Measurements from ENCODE around the gene EFNA1. TPM values are rescaled to one million over a fixed set of nuclear protein-coding genes. Genes with fewer than 3 reads are reported as not detected.
A peak's percentile ranks its signal among the peaks of the same experiment; 100 is the strongest.

The EFNA1 gene
- total and polyA plus RNA-seq, 2 of the 13 experiments (the other 11 are each of a cell fraction or from before 2014, with no cell fraction given): 81.8 to 874 TPM

DNA sequence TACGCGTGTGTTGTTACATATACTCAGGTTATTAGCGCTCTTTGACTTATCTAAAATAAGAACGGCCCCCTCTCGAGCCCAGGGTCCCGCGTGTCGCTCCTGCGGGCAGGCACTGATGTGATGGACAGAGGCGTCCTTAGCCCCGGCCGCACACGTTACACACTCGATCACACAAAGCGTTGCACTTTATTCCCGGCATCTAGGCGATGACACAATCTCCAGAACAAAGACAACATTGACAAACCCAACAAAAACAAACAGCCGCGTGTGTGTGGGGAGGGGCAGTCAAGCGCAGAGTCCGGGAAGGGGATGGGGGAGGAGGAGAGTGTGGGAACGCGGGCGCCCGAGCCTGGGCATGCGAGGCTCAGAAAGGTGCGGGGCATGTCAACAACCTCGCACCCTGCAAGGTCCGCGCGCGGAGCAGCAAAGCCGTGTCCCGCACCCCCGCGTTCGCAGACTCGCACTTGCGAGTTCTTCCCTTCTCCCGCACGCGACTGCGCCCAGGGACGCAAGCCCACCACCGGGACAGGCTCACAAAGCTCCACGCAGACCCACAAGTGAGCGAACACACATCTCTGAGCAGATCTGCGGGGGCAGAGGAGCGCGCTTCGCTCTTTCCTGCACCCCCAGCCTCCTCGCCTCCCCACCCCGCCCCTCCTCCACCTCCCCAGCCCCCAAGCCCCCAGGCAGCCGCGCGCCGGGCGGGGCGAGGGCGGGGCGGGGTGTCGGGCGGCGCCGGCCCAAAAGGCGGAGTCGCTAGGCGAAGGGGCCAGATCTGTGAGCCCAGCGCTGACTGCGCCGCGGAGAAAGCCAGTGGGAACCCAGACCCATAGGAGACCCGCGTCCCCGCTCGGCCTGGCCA, at the start of gene EFNA1 (continued):
- TF ChIP-seq ZNF75D (CRISPR knock-in tag; IDR thresholded peaks at IDR 0.05; ENCODE audit: borderline replicate concordance) (no peak), XBP1 (CRISPR knock-in tag; IDR thresholded peaks at IDR 0.05) (no peak), ZNF33B (CRISPR knock-in tag; IDR thresholded peaks at IDR 0.05) (no peak), ZNF839 (CRISPR knock-in tag; IDR thresholded peaks at IDR 0.05; ENCODE audit: borderline replicate concordance) (no peak), HOXA5 (CRISPR knock-in tag; IDR thresholded peaks at IDR 0.05) (peak; percentile 33), IRX3 (CRISPR knock-in tag; IDR thresholded peaks at IDR 0.05; ENCODE audit: borderline replicate concordance, low read depth) (no peak; the same call in 1 of the 2 replicates), REL (CRISPR knock-in tag; conservative IDR thresholded peaks at IDR 0.05) (no peak), SAP130 (CRISPR knock-in tag; IDR thresholded peaks at IDR 0.05; ENCODE audit: low read depth) (peak; percentile 98)
- TF ChIP-seq, protein P1, sequence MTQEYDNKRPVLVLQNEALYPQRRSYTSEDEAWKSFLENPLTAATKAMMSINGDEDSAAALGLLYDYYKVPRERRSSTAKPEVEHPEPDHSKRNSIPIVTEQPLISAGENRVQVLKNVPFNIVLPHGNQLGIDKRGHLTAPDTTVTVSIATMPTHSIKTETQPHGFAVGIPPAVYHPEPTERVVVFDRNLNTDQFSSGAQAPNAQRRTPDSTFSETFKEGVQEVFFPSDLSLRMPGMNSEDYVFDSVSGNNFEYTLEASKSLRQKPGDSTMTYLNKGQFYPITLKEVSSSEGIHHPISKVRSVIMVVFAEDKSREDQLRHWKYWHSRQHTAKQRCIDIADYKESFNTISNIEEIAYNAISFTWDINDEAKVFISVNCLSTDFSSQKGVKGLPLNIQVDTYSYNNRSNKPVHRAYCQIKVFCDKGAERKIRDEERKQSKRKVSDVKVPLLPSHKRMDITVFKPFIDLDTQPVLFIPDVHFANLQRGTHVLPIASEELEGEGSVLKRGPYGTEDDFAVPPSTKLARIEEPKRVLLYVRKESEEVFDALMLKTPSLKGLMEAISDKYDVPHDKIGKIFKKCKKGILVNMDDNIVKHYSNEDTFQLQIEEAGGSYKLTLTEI (CRISPR knock-in tag; conservative IDR thresholded peaks at IDR 0.05): no peak
- TF ChIP-seq, protein P2, sequence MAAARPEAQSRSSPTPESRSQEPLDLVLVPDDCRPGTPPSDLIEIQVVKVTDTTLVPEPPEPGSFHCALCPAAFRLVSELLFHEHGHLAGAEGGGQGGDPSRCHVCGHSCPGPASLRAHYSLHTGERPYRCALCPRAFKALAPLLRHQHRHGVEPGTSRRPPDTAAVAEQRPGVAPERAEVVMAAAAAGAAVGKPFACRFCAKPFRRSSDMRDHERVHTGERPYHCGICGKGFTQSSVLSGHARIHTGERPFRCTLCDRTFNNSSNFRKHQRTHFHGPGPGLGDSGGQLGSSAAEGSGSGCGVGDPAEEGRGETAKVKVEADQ (CRISPR knock-in tag; IDR thresholded peaks at IDR 0.05; ENCODE audit: borderline replicate concordance): no peak
- TF ChIP-seq, protein P3, sequence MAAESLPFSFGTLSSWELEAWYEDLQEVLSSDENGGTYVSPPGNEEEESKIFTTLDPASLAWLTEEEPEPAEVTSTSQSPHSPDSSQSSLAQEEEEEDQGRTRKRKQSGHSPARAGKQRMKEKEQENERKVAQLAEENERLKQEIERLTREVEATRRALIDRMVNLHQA (CRISPR knock-in tag; IDR thresholded peaks at IDR 0.05): no peak
- TF ChIP-seq, protein P4, sequence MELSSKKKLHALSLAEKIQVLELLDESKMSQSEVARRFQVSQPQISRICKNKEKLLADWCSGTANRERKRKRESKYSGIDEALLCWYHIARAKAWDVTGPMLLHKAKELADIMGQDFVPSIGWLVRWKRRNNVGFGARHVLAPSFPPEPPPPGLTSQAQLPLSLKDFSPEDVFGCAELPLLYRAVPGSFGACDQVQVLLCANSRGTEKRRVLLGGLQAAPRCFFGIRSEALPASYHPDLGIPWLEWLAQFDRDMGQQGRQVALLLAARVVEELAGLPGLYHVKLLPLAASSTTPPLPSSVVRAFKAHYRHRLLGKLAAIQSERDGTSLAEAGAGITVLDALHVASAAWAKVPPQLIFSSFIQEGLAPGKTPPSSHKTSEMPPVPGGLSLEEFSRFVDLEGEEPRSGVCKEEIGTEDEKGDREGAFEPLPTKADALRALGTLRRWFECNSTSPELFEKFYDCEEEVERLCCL (CRISPR knock-in tag; IDR thresholded peaks at IDR 0.05; ENCODE audit: borderline replicate concordance): no peak
- TF ChIP-seq, protein P5, sequence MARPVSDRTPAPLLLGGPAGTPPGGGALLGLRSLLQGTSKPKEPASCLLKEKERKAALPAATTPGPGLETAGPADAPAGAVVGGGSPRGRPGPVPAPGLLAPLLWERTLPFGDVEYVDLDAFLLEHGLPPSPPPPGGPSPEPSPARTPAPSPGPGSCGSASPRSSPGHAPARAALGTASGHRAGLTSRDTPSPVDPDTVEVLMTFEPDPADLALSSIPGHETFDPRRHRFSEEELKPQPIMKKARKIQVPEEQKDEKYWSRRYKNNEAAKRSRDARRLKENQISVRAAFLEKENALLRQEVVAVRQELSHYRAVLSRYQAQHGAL (CRISPR knock-in tag; IDR thresholded peaks at IDR 0.05; ENCODE audit: not compliant biosample characterization): no peak
- TF ChIP-seq, protein P6, sequence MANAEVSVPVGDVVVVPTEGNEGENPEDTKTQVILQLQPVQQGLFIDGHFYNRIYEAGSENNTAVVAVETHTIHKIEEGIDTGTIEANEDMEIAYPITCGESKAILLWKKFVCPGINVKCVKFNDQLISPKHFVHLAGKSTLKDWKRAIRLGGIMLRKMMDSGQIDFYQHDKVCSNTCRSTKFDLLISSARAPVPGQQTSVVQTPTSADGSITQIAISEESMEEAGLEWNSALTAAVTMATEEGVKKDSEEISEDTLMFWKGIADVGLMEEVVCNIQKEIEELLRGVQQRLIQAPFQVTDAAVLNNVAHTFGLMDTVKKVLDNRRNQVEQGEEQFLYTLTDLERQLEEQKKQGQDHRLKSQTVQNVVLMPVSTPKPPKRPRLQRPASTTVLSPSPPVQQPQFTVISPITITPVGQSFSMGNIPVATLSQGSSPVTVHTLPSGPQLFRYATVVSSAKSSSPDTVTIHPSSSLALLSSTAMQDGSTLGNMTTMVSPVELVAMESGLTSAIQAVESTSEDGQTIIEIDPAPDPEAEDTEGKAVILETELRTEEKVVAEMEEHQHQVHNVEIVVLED (CRISPR knock-in tag; IDR thresholded peaks at IDR 0.05; ENCODE audit: borderline replicate concordance): peak; percentile 46; the same call in 1 of the 2 replicates
- TF ChIP-seq, protein P7, sequence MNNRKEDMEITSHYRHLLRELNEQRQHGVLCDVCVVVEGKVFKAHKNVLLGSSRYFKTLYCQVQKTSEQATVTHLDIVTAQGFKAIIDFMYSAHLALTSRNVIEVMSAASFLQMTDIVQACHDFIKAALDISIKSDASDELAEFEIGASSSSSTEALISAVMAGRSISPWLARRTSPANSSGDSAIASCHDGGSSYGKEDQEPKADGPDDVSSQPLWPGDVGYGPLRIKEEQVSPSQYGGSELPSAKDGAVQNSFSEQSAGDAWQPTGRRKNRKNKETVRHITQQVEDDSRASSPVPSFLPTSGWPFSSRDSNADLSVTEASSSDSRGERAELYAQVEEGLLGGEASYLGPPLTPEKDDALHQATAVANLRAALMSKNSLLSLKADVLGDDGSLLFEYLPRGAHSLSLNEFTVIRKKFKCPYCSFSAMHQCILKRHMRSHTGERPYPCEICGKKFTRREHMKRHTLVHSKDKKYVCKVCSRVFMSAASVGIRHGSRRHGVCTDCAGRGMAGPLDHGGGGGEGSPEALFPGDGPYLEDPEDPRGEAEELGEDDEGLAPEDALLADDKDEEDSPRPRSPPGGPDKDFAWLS (CRISPR knock-in tag; IDR thresholded peaks at IDR 0.05; ENCODE audit: borderline replicate concordance): no peak; the same call in 1 of the 2 replicates
- TF ChIP-seq, protein P8, sequence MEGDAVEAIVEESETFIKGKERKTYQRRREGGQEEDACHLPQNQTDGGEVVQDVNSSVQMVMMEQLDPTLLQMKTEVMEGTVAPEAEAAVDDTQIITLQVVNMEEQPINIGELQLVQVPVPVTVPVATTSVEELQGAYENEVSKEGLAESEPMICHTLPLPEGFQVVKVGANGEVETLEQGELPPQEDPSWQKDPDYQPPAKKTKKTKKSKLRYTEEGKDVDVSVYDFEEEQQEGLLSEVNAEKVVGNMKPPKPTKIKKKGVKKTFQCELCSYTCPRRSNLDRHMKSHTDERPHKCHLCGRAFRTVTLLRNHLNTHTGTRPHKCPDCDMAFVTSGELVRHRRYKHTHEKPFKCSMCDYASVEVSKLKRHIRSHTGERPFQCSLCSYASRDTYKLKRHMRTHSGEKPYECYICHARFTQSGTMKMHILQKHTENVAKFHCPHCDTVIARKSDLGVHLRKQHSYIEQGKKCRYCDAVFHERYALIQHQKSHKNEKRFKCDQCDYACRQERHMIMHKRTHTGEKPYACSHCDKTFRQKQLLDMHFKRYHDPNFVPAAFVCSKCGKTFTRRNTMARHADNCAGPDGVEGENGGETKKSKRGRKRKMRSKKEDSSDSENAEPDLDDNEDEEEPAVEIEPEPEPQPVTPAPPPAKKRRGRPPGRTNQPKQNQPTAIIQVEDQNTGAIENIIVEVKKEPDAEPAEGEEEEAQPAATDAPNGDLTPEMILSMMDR (CRISPR knock-in tag; IDR thresholded peaks at IDR 0.05): no peak

Measured in HepG2 (cell line).